Measurements from ENCODE around the gene CBLN1. TPM values are rescaled to one million over a fixed set of nuclear protein-coding genes. Genes with fewer than 3 reads are reported as not detected.

The CBLN1 gene
- total RNA-seq, 1 donor: not detected

- H3K27me3 ChIP-seq (ENCODE audit: insufficient read depth, low read length): peaks cover 80% of the 10 kb centered on the region
- H3K9me3 ChIP-seq (ENCODE audit: low read depth, low read length): no peaks in the 10 kb centered on the region
- H3K4me1 ChIP-seq (ENCODE audit: insufficient read depth, low read length): no peaks in the 10 kb centered on the region
- no peak overlapping the region for H3K4me3 ChIP-seq (ENCODE audit: low read length)
Measured at GRCh38 chr16:49281843-49282642, 405 bp upstream of the CBLN1 start.

GRCh38 chr16:49280841-49281371 lies 732 bp downstream of the CBLN1 start:
- H3K4me3 ChIP-seq (ENCODE audit: low read length): no peak overlapping the region
- peaks cover 88% of the 10 kb centered on the region for H3K27me3 ChIP-seq (ENCODE audit: insufficient read depth, low read length)
- no peaks in the 10 kb centered on the region for H3K4me1 ChIP-seq (ENCODE audit: insufficient read depth, low read length)
- no peaks in the 10 kb centered on the region for H3K9me3 ChIP-seq (ENCODE audit: low read depth, low read length)

- Histone ChIP-seq H3K9me3 (ENCODE audit: low read depth, low read length) (no peaks in the 10 kb centered on the region), H3K4me1 (ENCODE audit: insufficient read depth, low read length) (no peaks in the 10 kb centered on the region), H3K27me3 (ENCODE audit: insufficient read depth, low read length) (peaks cover 88% of the 10 kb centered on the region), H3K4me3 (ENCODE audit: low read length) (no peak overlapping the region)
Measured at GRCh38 chr16:49280105-49280741, 1.4 kb downstream of the CBLN1 start.

GRCh38 chr16:49278944-49279725 lies 2.5 kb downstream of the CBLN1 start:
- Histone ChIP-seq H3K9me3 (ENCODE audit: low read depth, low read length) (no peaks in the 10 kb centered on the region), H3K27me3 (ENCODE audit: insufficient read depth, low read length) (peaks cover 86% of the 10 kb centered on the region), H3K4me1 (ENCODE audit: insufficient read depth, low read length) (no peaks in the 10 kb centered on the region), H3K4me3 (ENCODE audit: low read length) (no peak overlapping the region)

- Histone ChIP-seq H3K4me3 (ENCODE audit: low read length) (no peak overlapping the region), H3K9me3 (ENCODE audit: low read depth, low read length) (no peaks in the 10 kb centered on the region), H3K27me3 (ENCODE audit: insufficient read depth, low read length) (peaks cover 86% of the 10 kb centered on the region), H3K4me1 (ENCODE audit: insufficient read depth, low read length) (no peaks in the 10 kb centered on the region)
Measured at GRCh38 chr16:49278567-49278827, 3.1 kb downstream of the CBLN1 start.

GRCh38 chr16:49277766-49278566 lies 3.7 kb downstream of the CBLN1 start:
- no peak overlapping the region for H3K4me3 ChIP-seq (ENCODE audit: low read length)
- H3K27me3 ChIP-seq (ENCODE audit: insufficient read depth, low read length): peaks cover 82% of the 10 kb centered on the region
- no peaks in the 10 kb centered on the region for H3K9me3 ChIP-seq (ENCODE audit: low read depth, low read length)
- H3K4me1 ChIP-seq (ENCODE audit: insufficient read depth, low read length): no peaks in the 10 kb centered on the region

GRCh38 chr16:49277386-49277742 lies 4.3 kb downstream of the CBLN1 start:
- no peaks in the 10 kb centered on the region for H3K4me1 ChIP-seq (ENCODE audit: insufficient read depth, low read length)
- H3K9me3 ChIP-seq (ENCODE audit: low read depth, low read length): no peaks in the 10 kb centered on the region
- H3K27me3 ChIP-seq (ENCODE audit: insufficient read depth, low read length): peaks cover 76% of the 10 kb centered on the region
- H3K4me3 ChIP-seq (ENCODE audit: low read length): no peak overlapping the region

- no peak overlapping the region for H3K4me3 ChIP-seq (ENCODE audit: low read length)
- H3K27me3 ChIP-seq (ENCODE audit: insufficient read depth, low read length): peaks cover 76% of the 10 kb centered on the region
- H3K9me3 ChIP-seq (ENCODE audit: low read depth, low read length): no peaks in the 10 kb centered on the region
- no peaks in the 10 kb centered on the region for H3K4me1 ChIP-seq (ENCODE audit: insufficient read depth, low read length)
Measured at GRCh38 chr16:49276646-49277385, 4.8 kb downstream of the CBLN1 start.

- Histone ChIP-seq H3K4me3 (ENCODE audit: low read length) (no peak overlapping the region), H3K9me3 (ENCODE audit: low read depth, low read length) (no peaks in the 10 kb centered on the region), H3K27me3 (ENCODE audit: insufficient read depth, low read length) (peaks cover 73% of the 10 kb centered on the region), H3K4me1 (ENCODE audit: insufficient read depth, low read length) (no peaks in the 10 kb centered on the region)
Measured at GRCh38 chr16:49275870-49276269, 5.8 kb downstream of the CBLN1 start.

GRCh38 chr16:49275050-49275730 lies 6.4 kb downstream of the CBLN1 start:
- Histone ChIP-seq H3K27me3 (ENCODE audit: insufficient read depth, low read length) (peaks cover 67% of the 10 kb centered on the region), H3K4me1 (ENCODE audit: insufficient read depth, low read length) (no peaks in the 10 kb centered on the region), H3K9me3 (ENCODE audit: low read depth, low read length) (no peaks in the 10 kb centered on the region), H3K4me3 (ENCODE audit: low read length) (no peak overlapping the region)

- no peaks in the 10 kb centered on the region for H3K4me1 ChIP-seq (ENCODE audit: insufficient read depth, low read length)
- H3K4me3 ChIP-seq (ENCODE audit: low read length): no peak overlapping the region
- peaks cover 61% of the 10 kb centered on the region for H3K27me3 ChIP-seq (ENCODE audit: insufficient read depth, low read length)
- no peaks in the 10 kb centered on the region for H3K9me3 ChIP-seq (ENCODE audit: low read depth, low read length)
Measured at GRCh38 chr16:49274591-49274990, 7.0 kb downstream of the CBLN1 start.

GRCh38 chr16:49273771-49274170 lies 7.9 kb downstream of the CBLN1 start:
- H3K9me3 ChIP-seq (ENCODE audit: low read depth, low read length): no peaks in the 10 kb centered on the region
- H3K4me3 ChIP-seq (ENCODE audit: low read length): no peak overlapping the region
- peaks cover 52% of the 10 kb centered on the region for H3K27me3 ChIP-seq (ENCODE audit: insufficient read depth, low read length)
- no peaks in the 10 kb centered on the region for H3K4me1 ChIP-seq (ENCODE audit: insufficient read depth, low read length)

GRCh38 chr16:49271363-49271762 lies 10.3 kb downstream of the CBLN1 start:
- Histone ChIP-seq H3K4me3 (ENCODE audit: low read length) (no peak overlapping the region), H3K27me3 (ENCODE audit: insufficient read depth, low read length) (peaks cover 28% of the 10 kb centered on the region), H3K9me3 (ENCODE audit: low read depth, low read length) (no peaks in the 10 kb centered on the region), H3K4me1 (ENCODE audit: insufficient read depth, low read length) (no peaks in the 10 kb centered on the region)

- H3K27me3 ChIP-seq (ENCODE audit: insufficient read depth, low read length): peaks cover 9% of the 10 kb centered on the region
- H3K9me3 ChIP-seq (ENCODE audit: low read depth, low read length): no peaks in the 10 kb centered on the region
- H3K4me3 ChIP-seq (ENCODE audit: low read length): no peak overlapping the region
- H3K4me1 ChIP-seq (ENCODE audit: insufficient read depth, low read length): no peaks in the 10 kb centered on the region
Measured at GRCh38 chr16:49269201-49269600, 12.4 kb downstream of the CBLN1 start.
